ENCODE measurements around the gene DNAI1. TPM values are rescaled to one million over a fixed set of nuclear protein-coding genes. Genes with fewer than 3 reads are reported as not detected.
"Not testable (repeated sequence)": the region's sequence is repeated elsewhere in the genome, so short reads cannot be mapped to it uniquely, and the experiment has no call there.

The DNAI1 gene
- total RNA-seq, 2 experiments from 2014 or later = not detected

DNA sequence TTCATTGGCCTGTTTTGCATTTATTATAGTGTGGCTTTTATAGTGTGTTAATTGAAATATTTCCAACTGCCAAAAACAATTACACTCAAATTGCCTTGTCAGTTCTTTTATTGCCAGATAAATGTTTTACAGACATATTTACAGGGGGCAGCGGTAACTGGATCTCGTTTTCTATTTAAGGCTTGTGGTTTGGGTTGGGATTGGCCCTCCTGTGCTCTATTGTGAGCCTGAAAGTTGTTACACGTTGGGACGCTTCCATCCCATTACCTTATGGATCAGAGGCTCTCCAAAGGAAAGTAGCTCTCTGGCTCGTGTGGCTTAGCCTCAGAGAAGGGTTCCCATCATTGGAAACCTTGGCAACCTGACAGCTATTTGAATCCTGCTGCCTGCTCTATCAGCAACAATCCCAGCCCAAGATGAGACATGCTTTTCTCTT, 20.8 kb downstream of the DNAI1 start:
- POLR2A ChIA-PET = no interaction called here
- CTCF ChIA-PET = no interaction called here

DNA sequence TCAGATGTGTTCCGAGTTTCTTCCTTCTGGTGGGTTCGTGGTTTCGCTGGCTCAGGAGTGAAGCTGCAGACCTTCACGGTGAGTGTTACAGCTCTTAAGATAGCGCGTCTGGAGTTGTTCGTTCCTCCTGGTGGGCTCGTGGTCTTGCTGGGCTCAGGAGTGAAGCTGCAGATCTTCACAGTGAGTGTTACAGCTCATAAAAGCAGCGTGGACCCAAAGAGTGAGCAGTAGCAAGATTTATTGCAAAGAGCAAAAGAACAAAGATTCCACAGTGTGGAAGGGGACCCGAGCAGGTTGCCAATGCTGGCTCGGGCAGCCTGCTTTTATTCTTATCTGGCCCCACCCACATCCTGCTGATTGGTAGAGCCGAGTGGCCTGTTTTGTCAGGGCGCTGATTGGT, 23.0 kb downstream of the DNAI1 start:
- POLR2A ChIA-PET = not testable (repeated sequence)

DNA sequence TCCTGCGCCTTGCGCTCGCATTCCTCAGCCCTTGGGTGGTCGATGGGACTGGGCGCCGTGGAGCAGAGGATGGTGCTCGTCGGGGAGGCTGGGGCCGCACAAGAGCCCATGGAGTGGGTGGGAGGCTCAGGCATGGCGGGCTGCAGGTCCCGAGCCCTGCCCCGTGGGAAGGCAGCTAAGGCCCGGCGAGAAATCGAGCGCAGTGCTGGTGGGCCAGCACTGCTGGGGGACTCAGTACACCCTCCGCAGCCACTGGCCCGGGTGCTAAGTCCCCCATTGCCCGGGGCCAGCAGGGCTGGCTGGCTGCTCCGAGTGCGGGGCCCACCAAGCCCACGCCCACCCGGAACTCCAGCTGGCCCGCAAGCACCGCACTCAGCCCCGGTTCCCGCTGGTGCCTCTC, 24.1 kb downstream of the DNAI1 start:
- POLR2A ChIA-PET, CTCF ChIA-PET: not testable (repeated sequence)

More for the DNA sequence above, 23.0 kb downstream of the DNAI1 start:
- CTCF ChIA-PET = not testable (repeated sequence)

DNA sequence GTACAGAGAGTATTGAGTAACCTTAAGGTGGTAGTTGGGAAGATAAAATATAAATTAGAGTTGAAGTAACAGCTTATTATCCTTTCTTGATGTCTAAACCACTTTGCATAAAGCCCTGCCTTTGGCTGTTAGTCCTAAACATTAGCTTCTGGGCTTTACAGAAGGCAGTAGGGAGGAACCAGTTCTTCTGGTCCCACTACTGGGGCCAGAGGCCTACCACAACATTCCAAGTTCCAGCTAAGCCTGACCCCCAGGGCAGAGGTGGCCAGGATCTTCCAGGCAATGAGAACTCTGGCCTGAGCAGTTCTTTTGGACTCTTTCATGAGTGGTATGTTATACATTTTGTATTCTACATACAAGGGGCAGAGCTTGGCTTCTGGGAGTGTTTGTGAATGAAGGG, 26.1 kb downstream of the DNAI1 start:
- CTCF ChIA-PET = no interaction called here
- POLR2A ChIA-PET = no interaction called here

DNA sequence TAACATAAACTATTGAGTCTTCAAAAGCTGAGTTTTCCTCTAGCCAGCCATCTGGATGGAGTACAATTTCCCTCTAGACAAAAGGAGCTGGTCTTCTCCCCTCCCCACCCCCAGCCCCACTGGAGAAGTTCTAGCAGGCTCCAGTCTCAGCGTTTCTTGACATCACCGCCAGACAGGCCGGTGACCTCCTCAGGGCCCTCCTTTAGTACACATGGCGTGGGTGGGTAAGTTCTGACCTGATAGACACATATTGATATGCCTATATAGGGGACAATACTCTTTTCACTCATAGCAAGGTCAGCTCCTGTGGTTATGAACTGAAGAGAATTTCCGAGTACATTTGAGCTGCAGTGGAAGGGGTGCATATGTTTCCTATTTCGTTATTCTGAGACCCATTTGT, 27.2 kb downstream of the DNAI1 start:
- POLR2A ChIA-PET = no interaction called here

DNA sequence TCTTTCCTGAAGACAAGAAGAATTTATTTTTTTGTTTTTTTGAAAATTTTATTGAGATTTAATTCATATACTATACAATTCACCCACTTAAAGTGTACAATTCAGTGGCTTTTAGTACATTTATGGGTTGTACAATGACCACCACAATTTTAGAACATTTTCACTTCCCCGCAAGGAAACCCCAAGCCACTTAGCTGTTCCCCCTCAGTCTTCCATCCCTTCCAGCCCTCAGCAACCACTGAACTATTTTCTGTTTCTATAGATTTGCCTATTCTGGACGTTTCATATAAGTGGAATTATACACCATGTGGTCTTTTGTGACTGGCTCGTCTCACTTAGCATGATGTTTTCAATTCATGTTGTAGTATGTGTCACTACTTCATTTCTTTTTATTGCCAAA, 28.0 kb downstream of the DNAI1 start:
- POLR2A ChIA-PET = no interaction called here
- CTCF ChIA-PET = interaction anchor here (1.0 to 1.6 kb wide), 2 partner anchors 14 to 33 kb away, joined by 3 to 4 read pairs; no protein-coding TSS in a partner anchor

More for the DNA sequence above, 27.2 kb downstream of the DNAI1 start:
- CTCF ChIA-PET = no interaction called here

DNA sequence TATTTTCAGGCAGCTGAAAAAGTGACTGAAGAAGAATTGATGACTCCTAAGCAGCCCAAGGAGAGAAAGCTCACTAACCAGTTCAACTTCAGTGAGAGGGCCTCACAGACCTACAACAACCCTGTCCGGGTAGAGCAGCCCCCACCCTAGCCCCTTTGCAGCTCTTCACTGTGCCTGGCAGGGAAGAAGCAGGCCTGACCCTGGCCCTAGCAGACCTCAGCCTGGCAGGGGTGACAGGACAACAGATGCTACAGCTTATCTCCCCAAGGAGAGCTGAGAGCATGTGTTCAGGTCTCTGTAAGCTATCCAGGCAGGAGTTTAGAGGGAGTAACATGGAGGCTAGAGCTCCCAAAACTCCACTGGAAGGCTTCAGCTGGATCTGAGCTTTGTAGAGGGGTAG, 31.8 kb downstream of the DNAI1 start:
- POLR2A ChIA-PET = no interaction called here
- CTCF ChIA-PET = interaction anchor here (2.0 kb wide), 1 partner anchor 86 kb away, joined by 8 read pairs; no protein-coding TSS in a partner anchor

DNA sequence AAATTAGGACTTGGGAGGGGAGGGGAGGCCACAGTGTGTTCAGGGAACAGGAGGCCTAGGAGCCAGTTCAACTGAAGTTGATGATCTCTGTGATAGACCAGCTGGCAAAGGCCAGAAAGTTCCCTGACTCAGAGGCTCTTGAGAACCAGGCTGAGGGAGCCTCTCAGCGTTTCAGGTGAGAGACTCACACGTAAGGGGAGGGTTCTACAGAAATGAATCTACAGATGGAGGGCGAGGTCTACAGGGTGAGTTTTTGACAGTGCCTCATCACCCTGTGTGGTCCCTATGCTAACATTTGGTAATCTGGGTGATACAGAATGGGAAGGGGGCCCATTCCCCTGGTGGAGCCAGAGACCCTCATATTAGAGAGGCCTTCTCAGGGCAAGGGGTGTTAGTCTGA, 32.2 kb downstream of the DNAI1 start:
- CTCF ChIA-PET = interaction anchor here (1.3 to 2.0 kb wide), 2 partner anchors 10 to 87 kb away, joined by 3 to 8 read pairs; no protein-coding TSS in a partner anchor
- POLR2A ChIA-PET = no interaction called here

DNA sequence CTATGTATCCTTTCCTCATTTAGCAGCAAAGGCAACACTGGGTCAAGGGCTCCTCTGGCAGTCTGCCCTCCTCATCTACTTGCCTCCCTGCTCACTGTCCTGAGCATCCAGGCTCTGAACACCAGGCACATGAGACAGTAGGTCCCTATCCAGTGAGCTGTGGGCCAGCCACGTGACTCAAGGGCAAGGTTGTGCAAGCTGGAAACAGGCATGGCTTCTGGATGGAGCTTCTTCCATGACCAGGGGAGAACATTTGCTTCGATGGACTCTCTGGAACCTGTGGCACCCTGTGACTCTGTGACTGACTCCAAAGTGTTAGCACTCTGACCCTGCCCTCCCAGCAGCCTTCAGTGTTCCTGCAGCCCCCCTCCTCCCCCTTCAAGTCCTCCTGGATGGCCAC, 33.0 kb downstream of the DNAI1 start:
- CTCF ChIA-PET = interaction anchor here (1.3 kb wide), 1 partner anchor 10 kb away, joined by 3 read pairs; no protein-coding TSS in a partner anchor
- POLR2A ChIA-PET = no interaction called here

DNA sequence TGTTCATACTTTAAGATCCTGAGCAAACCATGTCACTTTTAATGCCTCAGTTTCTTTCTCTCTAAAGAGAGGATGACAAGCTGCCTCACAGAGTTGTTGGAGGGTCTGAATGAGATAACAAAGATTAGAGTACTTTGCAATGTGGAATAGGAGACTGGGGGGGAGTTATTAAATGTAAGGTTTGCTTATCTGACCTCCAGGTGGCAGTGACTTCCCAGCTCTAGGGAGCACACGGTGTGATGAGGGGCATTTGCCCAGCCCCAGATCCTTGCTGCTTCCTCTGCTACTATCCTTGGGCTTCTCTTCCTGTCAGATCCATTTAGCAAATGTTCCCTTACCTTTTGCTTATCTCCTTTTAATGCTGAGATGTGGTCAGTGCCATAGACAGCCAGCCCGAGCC, 33.4 kb downstream of the DNAI1 start:
- CTCF ChIA-PET = interaction anchor here (1.3 kb wide), 1 partner anchor 9 kb away, joined by 3 read pairs; no protein-coding TSS in a partner anchor

DNA sequence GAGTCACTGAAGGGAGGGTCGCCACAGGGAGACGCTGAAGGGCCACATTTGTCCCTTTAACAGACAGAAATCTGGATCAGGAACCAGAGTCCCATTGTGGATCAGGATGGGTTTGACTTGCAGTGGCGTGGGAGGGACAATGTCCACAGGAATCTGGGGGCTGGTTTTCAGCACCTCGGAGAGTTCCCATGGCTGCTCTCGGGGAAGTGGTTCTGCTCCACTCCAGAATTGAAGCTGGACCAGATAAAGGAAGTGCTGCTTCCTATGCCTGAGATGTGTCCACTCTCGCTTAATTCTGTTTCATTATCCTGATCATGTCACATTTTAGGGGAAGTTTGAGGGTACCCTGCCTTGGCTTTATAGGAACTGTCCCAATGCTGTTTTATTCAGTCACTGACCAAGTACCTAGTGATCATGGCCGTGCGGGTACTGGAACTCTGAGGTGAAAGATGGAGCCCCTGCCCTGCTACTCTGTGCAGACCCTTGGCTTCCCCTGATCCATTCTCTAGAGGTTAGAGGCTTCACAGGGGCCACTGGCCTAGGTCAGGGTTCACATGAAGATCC, 35.4 kb downstream of the DNAI1 start:
- POLR2A ChIA-PET = no interaction called here
- CTCF ChIA-PET = no interaction called here

More for the DNA sequence above, 33.4 kb downstream of the DNAI1 start:
- POLR2A ChIA-PET = no interaction called here

DNA sequence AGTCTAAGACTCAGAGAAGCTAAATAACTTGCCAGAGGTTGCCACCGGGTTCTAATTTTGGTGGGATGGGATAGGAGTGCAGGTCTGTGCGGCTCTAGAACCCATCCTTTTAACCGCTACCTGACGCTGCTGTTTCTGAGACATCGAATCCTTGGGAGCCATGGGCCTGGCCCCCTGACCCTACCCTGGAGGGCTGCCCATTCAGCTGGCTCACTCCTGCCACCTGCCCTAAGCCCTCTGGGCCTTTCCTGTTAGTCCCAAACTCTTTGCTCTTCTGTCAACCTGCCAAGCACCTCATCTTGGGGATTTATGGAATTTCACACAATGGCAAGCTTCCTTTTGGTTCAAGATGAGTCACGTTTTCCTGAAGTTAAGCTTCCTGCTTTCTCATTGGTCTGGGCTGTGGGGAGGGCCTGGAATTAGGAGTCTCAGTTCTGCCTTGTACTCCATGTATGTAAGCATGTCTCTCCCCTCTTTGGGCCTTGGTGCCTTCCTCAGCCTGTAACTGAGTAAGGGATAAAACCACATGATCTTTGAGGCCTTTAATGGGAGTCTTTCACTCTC, 37.6 kb downstream of the DNAI1 start:
- POLR2A ChIA-PET = no interaction called here
- CTCF ChIA-PET = interaction anchor here (0.7 to 1.4 kb wide), 4 partner anchors 60 to 184 kb away, joined by 3 to 4 read pairs (median 3); no protein-coding TSS in a partner anchor

DNA sequence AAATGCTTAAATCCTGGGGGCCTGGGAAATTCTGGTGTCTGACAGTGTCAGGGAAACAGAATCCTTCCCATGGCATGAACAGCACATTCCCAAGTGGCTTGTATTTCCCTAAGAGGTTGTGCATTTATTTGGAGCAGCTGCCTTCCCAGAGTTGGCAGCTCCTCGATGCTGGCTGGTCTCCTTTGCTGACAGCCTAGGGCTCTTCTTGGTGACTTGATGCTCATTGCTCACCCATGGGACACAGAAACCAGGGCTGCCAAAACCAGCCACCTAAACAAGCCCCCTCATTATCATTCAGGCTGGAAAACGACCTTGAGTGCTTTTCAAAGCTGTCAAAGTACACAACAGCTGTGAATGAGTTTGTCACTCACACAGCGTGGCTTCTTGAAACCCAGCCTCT, 39.9 kb downstream of the DNAI1 start:
- ChIA-PET CTCF (no interaction called here), POLR2A (no interaction called here)

DNA sequence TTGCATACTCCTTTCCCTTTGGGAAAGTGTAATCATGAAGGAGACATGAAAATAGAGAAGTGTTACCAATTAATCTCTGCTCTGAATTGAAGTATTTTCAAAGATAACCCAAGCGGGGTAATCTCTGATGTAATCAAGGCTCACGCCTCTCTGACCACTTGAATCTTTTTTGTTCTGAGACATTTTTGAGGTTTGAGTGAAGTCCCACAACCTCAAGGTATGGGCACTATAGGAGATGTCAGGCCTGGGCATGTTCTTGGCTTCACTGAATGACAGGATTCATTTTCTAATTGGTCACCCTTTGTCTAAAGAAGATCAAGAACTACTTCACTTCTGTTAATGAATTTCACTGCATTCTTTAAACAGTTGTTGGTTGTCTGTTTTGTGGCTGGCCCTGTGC, 40.5 kb downstream of the DNAI1 start:
- POLR2A ChIA-PET = no interaction called here

DNA sequence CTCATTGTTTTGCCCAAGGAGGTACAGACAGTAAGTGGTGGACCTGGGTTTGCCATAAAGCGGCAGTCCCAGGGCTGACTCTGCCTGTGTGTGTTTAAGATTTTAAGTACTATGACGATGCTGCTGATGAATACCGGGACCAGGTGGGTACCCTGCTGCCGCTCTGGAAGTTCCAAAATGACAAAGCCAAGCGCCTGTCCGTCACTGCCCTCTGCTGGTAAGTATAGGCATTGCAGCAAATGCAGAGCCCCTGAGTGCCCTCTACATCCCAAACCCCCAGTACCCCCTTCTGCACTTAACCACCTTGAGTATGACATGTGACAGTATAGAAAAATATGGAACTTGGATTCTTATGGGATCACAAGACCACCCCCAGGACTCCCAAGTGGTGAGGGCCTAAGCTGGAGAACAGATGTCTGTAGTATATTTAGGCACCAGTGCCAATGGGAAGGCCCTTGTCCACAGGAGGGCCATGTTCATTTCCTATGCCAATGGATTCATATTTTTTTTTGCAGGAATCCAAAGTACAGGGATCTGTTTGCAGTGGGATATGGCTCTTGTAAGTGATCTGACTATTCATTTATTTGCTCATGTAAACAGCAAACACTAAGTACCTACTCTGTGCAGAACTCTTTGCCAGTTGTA, 42.1 kb downstream of the DNAI1 start:
- CTCF ChIA-PET = interaction anchor here (0.9 to 2.9 kb wide), 11 partner anchors 9 to 96 kb away, joined by 3 to 21 read pairs (median 4); no protein-coding TSS in a partner anchor
- POLR2A ChIA-PET = no interaction called here

More for the DNA sequence above, 40.5 kb downstream of the DNAI1 start:
- CTCF ChIA-PET = no interaction called here

DNA sequence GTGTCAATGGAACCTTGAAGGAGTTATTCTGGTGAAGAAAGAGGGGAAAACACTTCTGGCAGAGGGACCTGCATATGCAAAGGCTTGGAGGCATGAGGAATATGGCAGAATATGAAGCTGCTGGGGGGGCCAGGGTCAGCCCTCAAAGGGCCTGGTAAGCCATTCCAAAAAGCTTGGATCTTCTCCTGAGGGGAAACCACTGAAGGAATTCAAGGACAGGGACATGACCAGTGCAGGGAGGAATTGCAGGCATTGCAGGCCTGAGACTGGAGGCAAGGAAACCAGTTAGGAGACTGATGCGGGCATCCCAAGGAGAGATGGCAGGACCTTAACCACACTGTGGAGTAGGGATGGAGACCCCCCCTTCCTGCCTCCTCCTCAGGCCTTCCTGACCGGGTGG, 42.8 kb downstream of the DNAI1 start:
- CTCF ChIA-PET = interaction anchor here (0.9 to 2.9 kb wide), 10 partner anchors 10 to 97 kb away, joined by 3 to 21 read pairs (median 4); no protein-coding TSS in a partner anchor
- POLR2A ChIA-PET = interaction anchor here (0.6 kb wide), 1 partner anchor 52 kb away, joined by 9 read pairs; no protein-coding TSS in a partner anchor

DNA sequence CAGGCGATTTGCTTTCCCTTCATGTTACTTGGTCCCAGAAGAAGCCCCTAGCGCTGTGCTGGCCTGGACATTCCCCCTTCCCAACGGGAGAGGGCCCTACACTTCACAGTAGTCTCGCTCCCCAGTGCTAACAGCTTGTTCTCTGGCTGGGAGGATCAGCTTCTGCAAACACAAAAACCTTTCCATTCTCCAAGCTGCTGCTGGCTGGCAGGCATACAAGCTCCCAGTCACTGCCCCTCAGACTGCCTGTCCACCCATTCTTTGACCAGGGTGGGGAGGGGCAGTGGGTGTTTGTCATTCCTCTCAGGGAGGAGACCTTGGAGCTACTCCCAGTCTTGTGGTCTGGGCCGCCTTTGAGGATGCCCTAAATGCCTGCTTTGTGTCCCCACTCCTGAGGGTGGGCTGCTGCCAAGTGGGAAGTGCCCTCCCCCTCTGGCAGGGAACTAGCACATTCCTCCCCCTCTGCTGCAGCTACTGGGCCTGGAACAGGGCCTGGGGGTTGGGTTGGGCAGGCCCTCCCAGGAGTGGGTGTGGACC, 43.4 kb downstream of the DNAI1 start:
- CTCF ChIA-PET = interaction anchor here (1.2 to 2.9 kb wide), 4 partner anchors 14 to 98 kb away, joined by 3 to 21 read pairs (median 6); no protein-coding TSS in a partner anchor

DNA sequence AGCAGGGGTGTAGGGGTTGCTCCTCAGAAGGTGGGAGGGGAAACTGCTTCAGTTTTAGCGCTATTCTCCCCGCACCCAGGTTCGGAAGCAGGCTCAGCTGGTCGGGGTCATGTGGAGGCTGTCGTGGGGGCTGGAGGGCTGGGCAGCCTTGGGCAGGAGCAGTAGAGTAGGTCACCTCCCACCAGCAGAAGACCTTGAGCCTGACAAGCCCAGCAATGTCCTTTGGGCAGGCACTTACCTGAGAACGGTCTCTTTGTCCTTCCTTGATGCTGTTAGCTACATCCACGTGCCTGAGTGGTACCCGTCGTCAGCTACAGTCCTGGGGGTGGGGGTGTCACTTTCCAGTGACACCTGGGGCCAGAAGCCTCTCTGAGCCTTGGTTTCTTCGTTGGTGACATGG, 43.9 kb downstream of the DNAI1 start:
- POLR2A ChIA-PET = no interaction called here
- CTCF ChIA-PET = interaction anchor here (1.2 to 2.9 kb wide), 3 partner anchors 14 to 98 kb away, joined by 3 to 21 read pairs (median 5); no protein-coding TSS in a partner anchor

More for the DNA sequence above, 43.4 kb downstream of the DNAI1 start:
- POLR2A ChIA-PET = interaction anchor here (0.6 kb wide), 1 partner anchor 52 kb away, joined by 9 read pairs; no protein-coding TSS in a partner anchor

DNA sequence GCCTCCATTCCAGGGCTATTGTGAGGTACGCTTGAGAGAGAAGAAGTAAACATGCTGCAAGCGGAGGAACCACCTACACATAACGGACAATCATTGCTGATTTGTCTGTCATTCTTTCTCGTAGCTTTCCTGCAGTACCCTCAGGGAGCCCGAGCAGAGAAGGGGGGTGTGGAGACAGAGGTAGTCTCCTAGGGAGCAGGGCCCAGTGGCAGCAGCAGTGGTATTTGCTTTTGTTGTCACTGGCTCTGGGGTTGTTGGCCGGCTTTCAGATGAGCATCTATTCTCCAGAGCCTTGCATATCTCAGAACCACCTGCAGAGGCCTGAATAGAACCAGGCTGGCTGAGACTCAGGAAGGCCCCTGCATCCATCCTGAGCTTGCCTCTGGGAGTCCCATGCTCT, 44.3 kb downstream of the DNAI1 start:
- POLR2A ChIA-PET = no interaction called here
- CTCF ChIA-PET = interaction anchor here (1.0 to 2.0 kb wide), 4 partner anchors 15 to 99 kb away, joined by 3 to 7 read pairs (median 4); no protein-coding TSS in a partner anchor

DNA sequence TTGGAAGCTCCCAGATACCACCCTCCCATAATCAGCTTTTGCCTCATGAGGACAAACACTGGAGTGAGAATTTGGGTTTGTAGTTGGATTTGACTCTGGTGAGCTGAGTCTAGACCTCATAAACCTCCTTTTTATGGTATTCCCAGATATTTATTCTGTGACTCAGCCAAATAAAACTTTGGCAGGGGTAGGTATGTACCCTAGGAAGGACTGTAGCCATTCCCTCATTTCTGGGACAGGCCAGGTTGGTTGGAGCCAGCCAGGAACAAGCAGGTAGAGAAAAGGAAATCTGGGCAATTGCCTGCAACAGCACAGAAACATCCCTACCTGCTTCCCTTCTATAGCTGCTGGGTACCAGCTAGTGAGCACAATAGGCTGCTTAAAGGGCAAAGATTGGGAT, 44.8 kb downstream of the DNAI1 start:
- ChIA-PET CTCF (interaction anchor here (0.9 to 2.0 kb wide), 3 partner anchors 40 to 100 kb away, joined by 3 to 7 read pairs (median 4); no protein-coding TSS in a partner anchor), POLR2A (no interaction called here)

Measured in activated CD8-positive, alpha-beta memory T cell treated with anti-CD3 and anti-CD28 coated beads for 36 hours (primary cell).